K562 (cell line): ENCODE results near the gene ERF. TPM values are rescaled to one million over a fixed set of nuclear protein-coding genes. Genes with fewer than 3 reads are reported as not detected.

ENCODE experiments used
- C11orf30 ChIP-seq: fragments of 450-650 bp; IDR thresholded peaks from 2 replicates; pipeline ENCODE4 v1.6.1; 2016; ENCODE audit warnings: low read depth, mild to moderate bottlenecking
- CBX2 ChIP-seq: fragments of 200-600 bp; sonication (generic); IDR thresholded peaks from one replicate; pipeline ENCODE4 v1.6.1; 2012; ENCODE audit warnings: mild to moderate bottlenecking, low read length, inconsistent platforms; ENCODE audit not compliant: insufficient read depth, poor library complexity, severe bottlenecking
- DMBX1 ChIP-seq: fragments of 250-450 bp; sonication (Bioruptor Pico); IDR thresholded peaks from 2 replicates; pipeline ENCODE4 v1.8.0; 2022; ENCODE audit warnings: inconsistent platforms, mild to moderate bottlenecking, moderate library complexity, borderline replicate concordance
- IRF2 ChIP-seq: sonication (generic); formaldehyde crosslinking; IDR thresholded peaks from 2 replicates; pipeline ENCODE4 v1.8.1; 2022; ENCODE audit warnings: mild to moderate bottlenecking, missing genetic modification reagents
- JUND ChIP-seq, 2 experiments: IDR thresholded peaks; 2 replicates in 1 of 2; 3 replicates in 1 of 2; pipeline ENCODE4 v1.6.1; 2011; ENCODE audit warnings: borderline replicate concordance in 2 of 2, low read depth in 2 of 2, low read length in 2 of 2, improper control_type of control experiment in 1 of 2, missing biosample characterization in 1 of 2, missing genetic modification characterization in 1 of 2, missing genetic modification reagents in 1 of 2
- MAFK ChIP-seq: IDR thresholded peaks from 2 replicates; pipeline ENCODE4 v1.6.1; 2011; ENCODE audit warnings: low read length, improper control_type of control experiment
- MYC ChIP-seq, 2 experiments: fragments of 250-450 bp in 1 of 2; sonication (Bioruptor Pico) in 1 of 2; IDR thresholded peaks; 2 replicates each; pipeline versions ENCODE4 v1.5.1 to v1.6.1; 2012 to 2021; ENCODE audit warnings: low read depth in 2 of 2, borderline replicate concordance in 1 of 2, improper control_type of control experiment in 1 of 2, low read length in 1 of 2, mild to moderate bottlenecking in 1 of 2, moderate library complexity in 1 of 2
- NFE2 ChIP-seq: IDR thresholded peaks from 2 replicates; pipeline ENCODE4 v1.6.1; 2014; ENCODE audit warnings: antibody characterized with exemption, low read depth
- NR3C1 ChIP-seq: sonication (generic); formaldehyde crosslinking; IDR thresholded peaks from 2 replicates; pipeline ENCODE4 v1.8.1; 2022; ENCODE audit warnings: missing genetic modification reagents
- RCOR1 ChIP-seq, 2 experiments: IDR thresholded peaks; 2 replicates each; pipeline ENCODE4 v1.6.1; 2012; ENCODE audit warnings: low read depth in 2 of 2, low read length in 2 of 2, borderline replicate concordance in 1 of 2, improper control_type of control experiment in 1 of 2
- ZNF124 ChIP-seq: sonication (generic); formaldehyde crosslinking; IDR thresholded peaks from 2 replicates; pipeline ENCODE4 v1.8.1; 2022; ENCODE audit warnings: missing genetic modification reagents
- ZNF316 ChIP-seq: fragments of 450-650 bp; IDR thresholded peaks from 2 replicates; pipeline ENCODE4 v1.6.1; 2016
- ZNF766 ChIP-seq: fragments of 200-800 bp; sonication (Bioruptor generic); conservative IDR thresholded peaks from 2 replicates; pipeline ENCODE4 v1.6.1; 2016; ENCODE audit warnings: missing genetic modification characterization, missing compliant biosample characterization
- polyA plus RNA-seq, 8 experiments: library from polyadenylated mRNA; depleted of rRNA in 4 of 8; stranded (reverse) in 5 of 8; unstranded in 3 of 8; fragments of >200 nt; fragmentation: Nextera tagmentation in 2 of 8; fragmentation: Illumina TruSeq in 1 of 8; extraction: Ambion mirVana in 2 of 8; extraction: Trizol in 1 of 8; gene quantifications; 2 replicates each; pipeline versions ENCODE4 v1.2.1 to v1.2.3, GENCODE V29; 2011 to 2014; ENCODE audit warnings: inconsistent platforms in 1 of 8, missing spikeins in 1 of 8
- total RNA-seq, 7 experiments: library from RNA; depleted of rRNA in 6 of 7; stranded (reverse); fragments of >200 nt in 6 of 7; fragmentation: Illumina TruSeq in 2 of 7; extraction: Trizol in 2 of 7; gene quantifications; 2 replicates each; pipeline versions ENCODE4 v1.2.1 to v1.2.3, GENCODE V29; 2011 to 2021; ENCODE audit warnings: low replicate concordance in 1 of 7
- TF ChIP-seq, protein P1 (sequence below), 2 experiments: fragments of 450-650 bp in 1 of 2; sonication (generic) in 1 of 2; formaldehyde crosslinking in 1 of 2; IDR thresholded peaks in 1 of 2; conservative IDR thresholded peaks in 1 of 2; 2 replicates each; pipeline versions ENCODE4 v1.6.1 to v1.8.1; 2016 to 2023; ENCODE audit warnings: mild to moderate bottlenecking in 2 of 2, moderate library complexity in 2 of 2, inconsistent platforms in 1 of 2, missing genetic modification reagents in 1 of 2
- TF ChIP-seq, protein P2 (sequence below): sonication (generic); formaldehyde crosslinking; IDR thresholded peaks from 2 replicates; pipeline ENCODE4 v1.9.0; 2022; ENCODE audit warnings: mild to moderate bottlenecking, missing genetic modification reagents
- TF ChIP-seq, protein P3 (sequence below): sonication (generic); formaldehyde crosslinking; IDR thresholded peaks from 2 replicates; pipeline ENCODE4 v1.8.1; 2023; ENCODE audit warnings: mild to moderate bottlenecking, missing genetic modification reagents
- TF ChIP-seq, protein P4 (sequence below): fragments of 450-650 bp; IDR thresholded peaks from one replicate; pipeline ENCODE4 v1.6.1; 2018; ENCODE audit warnings: mild to moderate bottlenecking, moderate library complexity; ENCODE audit not compliant: partially characterized antibody

ERF gene
- total and polyA plus RNA-seq, 9 of the 15 experiments (the other 6 are each of a cell fraction or from before 2014, with no cell fraction given), result 0.03 to 75.4 (median 27.0) TPM

DNA sequence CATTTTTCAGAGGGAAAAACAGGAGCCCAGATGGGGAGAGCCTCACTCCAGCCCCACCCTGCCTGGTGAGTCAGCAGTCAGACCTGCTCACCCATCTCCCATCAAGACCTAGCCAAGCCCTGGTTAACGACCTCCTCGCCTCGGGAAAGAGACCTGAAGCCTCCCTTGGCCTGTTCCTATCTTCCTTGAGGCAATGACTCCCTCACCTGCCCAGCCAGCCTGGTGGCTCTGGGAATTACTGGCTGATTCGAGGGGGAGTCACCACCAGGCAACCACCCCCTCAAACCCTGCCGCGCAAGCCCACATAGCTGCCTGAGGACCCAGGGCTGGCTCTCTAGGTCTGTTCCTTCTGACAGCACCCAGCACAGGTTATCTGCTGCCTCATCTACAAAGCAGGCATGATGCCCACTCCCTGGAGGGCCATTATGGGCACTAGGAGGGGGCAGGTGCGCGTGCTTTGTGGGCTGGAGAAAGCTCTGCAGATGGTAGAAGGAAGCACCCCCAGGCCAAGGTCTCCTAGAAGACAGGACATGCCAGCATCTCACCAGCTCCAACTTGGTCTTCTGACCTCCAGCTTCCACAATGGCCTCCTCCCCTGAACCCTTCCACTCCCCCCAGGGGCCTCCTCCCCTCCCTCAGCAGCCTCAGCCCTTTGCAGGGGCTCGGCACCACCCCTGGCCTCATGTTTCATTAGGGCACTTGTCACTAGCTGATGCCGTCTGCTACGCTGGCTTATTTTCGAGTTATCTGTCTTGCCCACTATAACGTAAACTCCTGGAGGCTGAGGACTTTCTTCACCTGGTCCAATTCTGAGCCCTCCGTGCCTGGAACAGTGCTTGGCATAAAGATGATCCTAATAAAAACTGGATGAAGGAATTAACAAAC is 47.8 kb downstream of the ERF start (continued):
- TF ChIP-seq, protein P1, sequence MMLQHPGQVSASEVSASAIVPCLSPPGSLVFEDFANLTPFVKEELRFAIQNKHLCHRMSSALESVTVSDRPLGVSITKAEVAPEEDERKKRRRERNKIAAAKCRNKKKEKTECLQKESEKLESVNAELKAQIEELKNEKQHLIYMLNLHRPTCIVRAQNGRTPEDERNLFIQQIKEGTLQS (IDR thresholded peaks at IDR 0.05), result peak; percentile 72
- TF ChIP-seq, protein P1 (CRISPR knock-in tag; conservative IDR thresholded peaks at IDR 0.05), result no peak
- TF ChIP-seq JUND (IDR thresholded peaks at IDR 0.05; ENCODE audit: borderline replicate concordance, low read depth, low read length) (peak; percentile 87), JUND (tag; IDR thresholded peaks at IDR 0.05; ENCODE audit: borderline replicate concordance, low read depth, low read length) (peak; percentile 48; the same call in 1 of the 3 replicates), RCOR1 (IDR thresholded peaks at IDR 0.05; ENCODE audit: borderline replicate concordance in 1 of 2, low read depth in 2 of 2, low read length in 2 of 2) (peak in 1 of 2 experiments; percentile 43; a peak in 1 of 4 replicates), CBX2 (no peak), NR3C1 (CRISPR knock-in tag) (no peak), ZNF316 (peak; percentile 43), DMBX1 (CRISPR knock-in tag) (peak; percentile 48; the same call in 1 of the 2 replicates), ZNF124 (CRISPR knock-in tag) (no peak), ZNF766 (0 out of 2 replicates have a peak, but pooled peaks have one; percentile 3), MYC (IDR thresholded peaks at IDR 0.05; ENCODE audit: low read depth, low read length) (no peak), MYC (CRISPR knock-in tag; IDR thresholded peaks at IDR 0.05; ENCODE audit: borderline replicate concordance, low read depth) (0 out of 2 replicates have a peak, but pooled peaks have one; percentile 50), NFE2 (peak; percentile 81), C11orf30 (peak; percentile 71), MAFK (peak; percentile 43; the same call in 1 of the 2 replicates), IRF2 (CRISPR knock-in tag) (no peak)
- TF ChIP-seq, protein P2, sequence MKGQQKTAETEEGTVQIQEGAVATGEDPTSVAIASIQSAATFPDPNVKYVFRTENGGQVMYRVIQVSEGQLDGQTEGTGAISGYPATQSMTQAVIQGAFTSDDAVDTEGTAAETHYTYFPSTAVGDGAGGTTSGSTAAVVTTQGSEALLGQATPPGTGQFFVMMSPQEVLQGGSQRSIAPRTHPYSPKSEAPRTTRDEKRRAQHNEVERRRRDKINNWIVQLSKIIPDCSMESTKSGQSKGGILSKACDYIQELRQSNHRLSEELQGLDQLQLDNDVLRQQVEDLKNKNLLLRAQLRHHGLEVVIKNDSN (CRISPR knock-in tag), result no peak
- TF ChIP-seq, protein P3, sequence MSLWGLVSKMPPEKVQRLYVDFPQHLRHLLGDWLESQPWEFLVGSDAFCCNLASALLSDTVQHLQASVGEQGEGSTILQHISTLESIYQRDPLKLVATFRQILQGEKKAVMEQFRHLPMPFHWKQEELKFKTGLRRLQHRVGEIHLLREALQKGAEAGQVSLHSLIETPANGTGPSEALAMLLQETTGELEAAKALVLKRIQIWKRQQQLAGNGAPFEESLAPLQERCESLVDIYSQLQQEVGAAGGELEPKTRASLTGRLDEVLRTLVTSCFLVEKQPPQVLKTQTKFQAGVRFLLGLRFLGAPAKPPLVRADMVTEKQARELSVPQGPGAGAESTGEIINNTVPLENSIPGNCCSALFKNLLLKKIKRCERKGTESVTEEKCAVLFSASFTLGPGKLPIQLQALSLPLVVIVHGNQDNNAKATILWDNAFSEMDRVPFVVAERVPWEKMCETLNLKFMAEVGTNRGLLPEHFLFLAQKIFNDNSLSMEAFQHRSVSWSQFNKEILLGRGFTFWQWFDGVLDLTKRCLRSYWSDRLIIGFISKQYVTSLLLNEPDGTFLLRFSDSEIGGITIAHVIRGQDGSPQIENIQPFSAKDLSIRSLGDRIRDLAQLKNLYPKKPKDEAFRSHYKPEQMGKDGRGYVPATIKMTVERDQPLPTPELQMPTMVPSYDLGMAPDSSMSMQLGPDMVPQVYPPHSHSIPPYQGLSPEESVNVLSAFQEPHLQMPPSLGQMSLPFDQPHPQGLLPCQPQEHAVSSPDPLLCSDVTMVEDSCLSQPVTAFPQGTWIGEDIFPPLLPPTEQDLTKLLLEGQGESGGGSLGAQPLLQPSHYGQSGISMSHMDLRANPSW (CRISPR knock-in tag), result no peak
- TF ChIP-seq, protein P4, sequence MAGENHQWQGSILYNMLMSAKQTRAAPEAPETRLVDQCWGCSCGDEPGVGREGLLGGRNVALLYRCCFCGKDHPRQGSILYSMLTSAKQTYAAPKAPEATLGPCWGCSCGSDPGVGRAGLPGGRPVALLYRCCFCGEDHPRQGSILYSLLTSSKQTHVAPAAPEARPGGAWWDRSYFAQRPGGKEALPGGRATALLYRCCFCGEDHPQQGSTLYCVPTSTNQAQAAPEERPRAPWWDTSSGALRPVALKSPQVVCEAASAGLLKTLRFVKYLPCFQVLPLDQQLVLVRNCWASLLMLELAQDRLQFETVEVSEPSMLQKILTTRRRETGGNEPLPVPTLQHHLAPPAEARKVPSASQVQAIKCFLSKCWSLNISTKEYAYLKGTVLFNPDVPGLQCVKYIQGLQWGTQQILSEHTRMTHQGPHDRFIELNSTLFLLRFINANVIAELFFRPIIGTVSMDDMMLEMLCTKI, result no peak
